ENCODE measurements around the gene PGM2L1.

DNA sequence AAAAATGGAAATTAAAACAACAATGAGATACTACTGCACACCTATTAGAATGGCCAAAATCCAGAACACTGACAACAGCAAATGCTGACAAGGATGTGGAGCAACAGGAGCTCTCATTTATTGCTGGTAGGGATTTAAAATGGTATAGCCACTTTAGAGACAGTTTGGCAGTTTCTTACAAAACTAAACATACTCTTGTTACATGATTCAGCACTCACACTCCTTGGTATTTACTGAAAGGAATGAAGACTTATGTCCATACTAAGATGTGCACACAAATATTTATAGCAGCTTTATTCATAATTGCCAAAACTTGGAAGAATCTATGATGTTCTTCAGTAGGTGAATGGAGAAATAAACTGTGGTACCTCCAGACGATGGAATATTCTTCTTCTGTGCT, 40.8 kb downstream of the PGM2L1 start:
- TF ChIP-seq SUZ12 (IDR thresholded peaks at IDR 0.05): no peak
- no peak for TF ChIP-seq BHLHE40 (IDR thresholded peaks at IDR 0.05; ENCODE audit: borderline replicate concordance)
- no peak for TF ChIP-seq SP1 (IDR thresholded peaks at IDR 0.05)
- no peak for TF ChIP-seq FOXM1 (IDR thresholded peaks at IDR 0.05; ENCODE audit: borderline replicate concordance)
- no peak for TF ChIP-seq CTBP1 (IDR thresholded peaks at IDR 0.05; ENCODE audit: borderline replicate concordance)
- TF ChIP-seq NFRKB (IDR thresholded peaks at IDR 0.05): no peak
